Fibroblast of lung (primary cell): ENCODE results near the gene PNPLA8. TPM values are rescaled to one million over a fixed set of nuclear protein-coding genes. Genes with fewer than 3 reads are reported as not detected.
A peak's percentile ranks its signal among the peaks of the same experiment; 100 is the strongest.

Source experiments
- DNase-seq, 2 donors: peaks; one replicate each; pipeline versions ENCODE4 v3.0.0 to v3.0.0-alpha.2; 2010; ENCODE audit warnings: low read depth in 2 of 2
- H2AFZ ChIP-seq: 2 replicates; pipeline ENCODE4 v1.5.1; 2012; ENCODE audit warnings: low read length, control low read depth, inconsistent platforms
- H3K27ac ChIP-seq: 2 replicates; pipeline ENCODE4 v1.5.1; 2011; ENCODE audit warnings: low read length, control low read depth; ENCODE audit not compliant: insufficient read depth
- H3K27me3 ChIP-seq: 2 replicates; pipeline ENCODE4 v1.5.1; 2011; ENCODE audit warnings: mild to moderate bottlenecking, low read length; ENCODE audit not compliant: control insufficient read depth, insufficient read depth
- H3K36me3 ChIP-seq: 2 replicates; pipeline ENCODE4 v1.5.1; 2011; ENCODE audit warnings: low read length; ENCODE audit not compliant: control insufficient read depth, insufficient read depth
- H3K4me1 ChIP-seq: 2 replicates; pipeline ENCODE4 v1.5.1; 2011; ENCODE audit warnings: low read length; ENCODE audit not compliant: control insufficient read depth, insufficient read depth; ENCODE audit errors: extremely low read depth
- H3K4me2 ChIP-seq: 2 replicates; pipeline ENCODE4 v1.5.1; 2011; ENCODE audit warnings: low read length, control low read depth; ENCODE audit not compliant: insufficient read depth; ENCODE audit errors: extremely low read depth
- H3K4me3 ChIP-seq, 4 experiments: fragments of 200-600 bp in 1 of 4; sonication (generic) in 1 of 4; replicated peaks in 1 of 4; 2 replicates each; pipeline ENCODE4 v1.5.1; 2011 to 2016; ENCODE audit warnings: low read length in 4 of 4, low read depth in 3 of 4, mild to moderate bottlenecking in 3 of 4, control low read depth in 2 of 4, inconsistent platforms in 1 of 4, mixed read lengths in 1 of 4; ENCODE audit not compliant: insufficient read depth in 1 of 4; ENCODE audit errors: control extremely low read depth in 1 of 4
- H3K79me2 ChIP-seq: 2 replicates; pipeline ENCODE4 v1.5.1; 2012; ENCODE audit warnings: mild to moderate bottlenecking, low read length, inconsistent platforms; ENCODE audit not compliant: control insufficient read depth, insufficient read depth
- H3K9ac ChIP-seq: 2 replicates; pipeline ENCODE4 v1.5.1; 2011; ENCODE audit warnings: mild to moderate bottlenecking, low read length, control low read depth; ENCODE audit not compliant: insufficient read depth
- H3K9me3 ChIP-seq: 2 replicates; pipeline ENCODE4 v1.5.1; 2012; ENCODE audit warnings: low read depth, low read length; ENCODE audit not compliant: control insufficient read depth, insufficient read depth
- H4K20me1 ChIP-seq: 2 replicates; pipeline ENCODE4 v1.5.1; 2011; ENCODE audit warnings: low read length; ENCODE audit not compliant: control insufficient read depth, insufficient read depth; ENCODE audit errors: extremely low read depth
- EZH2 ChIP-seq: IDR thresholded peaks from 2 replicates; pipeline ENCODE4 v1.5.1; 2012; ENCODE audit warnings: low read length, control low read depth, mild to moderate bottlenecking; ENCODE audit errors: missing control alignments
- polyA plus RNA-seq, 2 donors: library from polyadenylated mRNA; depleted of rRNA in 1 of 2; stranded (reverse) in 1 of 2; unstranded in 1 of 2; fragments of >200 nt; gene quantifications; 2 replicates each; pipeline ENCODE4 v1.2.1, GENCODE V29; 2011 to 2012; ENCODE audit warnings: missing spikeins in 1 of 2
- total RNA-seq: library from RNA; depleted of rRNA; stranded (reverse); fragments of >200 nt; gene quantifications from 2 replicates; pipeline ENCODE4 v1.2.1, GENCODE V29; 2014
- TF ChIP-seq, protein P1 (sequence below), 2 donors: IDR thresholded peaks in 1 of 2; conservative IDR thresholded peaks in 1 of 2; 1 replicate in 1 of 2; 2 replicates in 1 of 2; pipeline ENCODE4 v1.5.1; 2011 to 2012; ENCODE audit warnings: low read length in 2 of 2, control low read depth in 1 of 2, inconsistent platforms in 1 of 2, low read depth in 1 of 2, mild to moderate bottlenecking in 1 of 2

PNPLA8 gene
- total and polyA plus RNA-seq, 2 donors (not counting 1 experiment from before 2014, with no cell fraction given) = 27.9 to 36.7 TPM

DNA sequence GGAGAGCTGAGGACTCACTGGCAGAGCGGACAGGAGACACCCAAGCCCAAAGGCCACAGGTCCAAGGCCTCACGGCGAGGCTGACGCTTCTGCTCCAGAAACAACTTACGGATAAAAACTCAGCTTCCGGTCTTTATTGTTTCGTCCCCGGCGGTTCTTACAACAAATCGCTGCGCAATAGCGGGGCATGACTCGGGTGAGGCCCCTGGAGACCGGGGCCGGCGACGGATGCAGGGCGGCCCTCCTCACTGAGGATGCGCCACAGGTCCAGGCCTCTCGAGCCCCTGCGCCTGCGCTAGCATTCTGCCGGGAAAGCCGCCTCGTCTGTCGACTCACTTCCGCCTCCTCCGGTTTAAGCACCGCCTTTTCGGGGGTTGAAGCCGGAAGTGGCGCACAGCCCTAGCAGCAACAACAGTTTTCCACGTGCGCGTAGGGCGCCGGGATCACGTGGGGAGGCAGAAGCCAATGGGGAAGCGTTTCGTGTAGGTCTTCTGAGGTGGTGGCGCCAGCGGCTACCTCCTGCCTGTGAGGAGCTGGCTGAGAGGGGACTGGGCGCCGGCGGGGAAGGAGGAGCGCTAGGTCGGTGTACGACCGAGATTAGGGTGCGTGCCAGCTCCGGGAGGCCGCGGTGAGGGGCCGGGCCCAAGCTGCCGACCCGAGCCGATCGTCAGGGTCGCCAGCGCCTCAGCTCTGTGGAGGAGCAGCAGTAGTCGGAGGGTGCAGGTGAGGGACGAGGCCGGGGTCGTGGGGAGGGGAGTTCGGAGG lies 43.6 kb upstream of the PNPLA8 start, which contains the start of the genes DNAJB9 and THAP5:
Gene DNAJB9 (plus strand): TSS at position 494 of the 765 bp plus-strand sequence. CDS start 1,853 bp downstream, outside the sequence.
Gene THAP5 (minus strand): TSS at position 326 of the 765 bp plus-strand sequence. CDS start 137 bp downstream, at position 189.
- Histone ChIP-seq H3K36me3 (no peaks in the 10 kb centered on the region), H3K27ac (peak within 1 kb of the TSS; percentile 100), H3K9ac (peak within 1 kb of the TSS; percentile 98), H3K4me3 (peak within 1 kb of the TSS; percentile 80 to 98 (median 96)), H4K20me1 (no peaks in the 10 kb centered on the region), H3K9me3 (no peaks in the 10 kb centered on the region), H3K27me3 (no peaks in the 10 kb centered on the region), H3K79me2 (peaks cover 39% of the 10 kb centered on the region), H3K4me2 (peak within 1 kb of the TSS; percentile 96), H3K4me1 (no peaks in the 10 kb centered on the region), H2AFZ (peak within 1 kb of the TSS; percentile 97)
- DNase-seq = peak; percentile 99 to 100
- no peak for TF ChIP-seq EZH2
- TF ChIP-seq, protein P1, sequence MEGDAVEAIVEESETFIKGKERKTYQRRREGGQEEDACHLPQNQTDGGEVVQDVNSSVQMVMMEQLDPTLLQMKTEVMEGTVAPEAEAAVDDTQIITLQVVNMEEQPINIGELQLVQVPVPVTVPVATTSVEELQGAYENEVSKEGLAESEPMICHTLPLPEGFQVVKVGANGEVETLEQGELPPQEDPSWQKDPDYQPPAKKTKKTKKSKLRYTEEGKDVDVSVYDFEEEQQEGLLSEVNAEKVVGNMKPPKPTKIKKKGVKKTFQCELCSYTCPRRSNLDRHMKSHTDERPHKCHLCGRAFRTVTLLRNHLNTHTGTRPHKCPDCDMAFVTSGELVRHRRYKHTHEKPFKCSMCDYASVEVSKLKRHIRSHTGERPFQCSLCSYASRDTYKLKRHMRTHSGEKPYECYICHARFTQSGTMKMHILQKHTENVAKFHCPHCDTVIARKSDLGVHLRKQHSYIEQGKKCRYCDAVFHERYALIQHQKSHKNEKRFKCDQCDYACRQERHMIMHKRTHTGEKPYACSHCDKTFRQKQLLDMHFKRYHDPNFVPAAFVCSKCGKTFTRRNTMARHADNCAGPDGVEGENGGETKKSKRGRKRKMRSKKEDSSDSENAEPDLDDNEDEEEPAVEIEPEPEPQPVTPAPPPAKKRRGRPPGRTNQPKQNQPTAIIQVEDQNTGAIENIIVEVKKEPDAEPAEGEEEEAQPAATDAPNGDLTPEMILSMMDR (conservative IDR thresholded peaks at IDR 0.05 in 1 of 2, IDR thresholded peaks at IDR 0.05 in 1 of 2; ENCODE audit: low read depth in 1 of 2, low read length in 2 of 2) = no peak

DNA sequence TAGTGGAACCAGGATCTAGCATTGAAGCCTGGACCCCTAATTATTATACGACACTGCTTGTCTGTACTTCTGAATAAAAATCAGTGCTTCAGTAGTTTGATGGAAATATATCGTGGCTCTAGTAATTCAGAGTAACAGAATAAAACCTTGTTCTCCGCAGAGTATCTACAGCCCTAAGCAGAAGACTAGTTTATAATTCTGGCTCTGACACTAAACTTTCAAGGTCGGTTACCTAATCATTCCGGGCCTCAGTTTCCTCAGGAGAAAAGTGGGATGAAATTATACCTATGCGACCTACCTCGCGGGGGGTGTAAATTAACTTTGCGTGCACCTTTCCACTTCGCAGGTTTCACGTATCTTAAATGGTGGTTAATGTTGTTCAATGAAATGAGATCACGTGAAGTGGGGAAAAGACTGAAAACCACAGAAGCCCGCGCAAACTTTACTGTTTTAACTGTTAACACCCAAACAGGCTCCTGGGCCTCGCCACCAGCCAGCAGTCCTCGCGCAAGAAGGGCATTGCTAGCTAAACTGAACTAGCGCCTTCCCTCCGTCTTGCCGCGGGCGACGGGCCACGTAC lies 43.0 kb upstream of the PNPLA8 start:
- Histone ChIP-seq H4K20me1 (no peaks in the 10 kb centered on the region), H3K4me1 (no peaks in the 10 kb centered on the region), H3K9ac (peak overlapping the region; percentile 98), H3K36me3 (no peaks in the 10 kb centered on the region), H2AFZ (peak overlapping the region; percentile 86), H3K27me3 (no peaks in the 10 kb centered on the region), H3K9me3 (no peaks in the 10 kb centered on the region), H3K27ac (peak overlapping the region; percentile 100), H3K4me3 (peak overlapping the region; percentile 80 to 98 (median 96)), H3K4me2 (peak overlapping the region; percentile 96), H3K79me2 (peaks cover 39% of the 10 kb centered on the region)
- no peak for TF ChIP-seq EZH2
- TF ChIP-seq, protein P1 (conservative IDR thresholded peaks at IDR 0.05 in 1 of 2, IDR thresholded peaks at IDR 0.05 in 1 of 2; ENCODE audit: low read depth in 1 of 2, low read length in 2 of 2) = no peak
- DNase-seq = no peak

DNA sequence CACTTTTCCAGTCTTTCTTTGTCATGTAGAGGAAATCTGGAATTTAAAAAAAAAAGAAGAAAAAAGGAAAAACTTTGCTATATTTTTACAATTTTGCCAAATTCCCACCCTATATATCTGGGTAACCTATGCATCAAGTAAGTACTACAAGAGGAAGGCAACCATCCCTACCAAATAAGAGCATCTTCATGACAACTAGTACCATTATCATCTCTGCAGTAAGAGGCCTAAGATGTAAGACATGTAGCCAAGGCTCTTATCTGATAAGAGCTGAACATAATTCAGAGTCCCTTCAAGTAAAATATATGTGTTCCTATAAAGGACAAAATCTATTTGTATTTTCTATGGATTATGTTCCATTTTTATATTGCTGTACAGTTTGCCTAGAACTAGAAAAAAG lies 40.1 kb upstream of the PNPLA8 start:
- no peak overlapping the region for H3K9ac ChIP-seq
- no peaks in the 10 kb centered on the region for H3K9me3 ChIP-seq
- H3K36me3 ChIP-seq = no peaks in the 10 kb centered on the region
- no peaks in the 10 kb centered on the region for H4K20me1 ChIP-seq
- H2AFZ ChIP-seq = no peak overlapping the region
- peaks cover 32% of the 10 kb centered on the region for H3K79me2 ChIP-seq
- no peaks in the 10 kb centered on the region for H3K4me1 ChIP-seq
- H3K27me3 ChIP-seq = no peaks in the 10 kb centered on the region
- H3K4me3 ChIP-seq = no peak overlapping the region
- no peak overlapping the region for H3K27ac ChIP-seq
- TF ChIP-seq EZH2 = no peak
- TF ChIP-seq, protein P1 (conservative IDR thresholded peaks at IDR 0.05 in 1 of 2, IDR thresholded peaks at IDR 0.05 in 1 of 2; ENCODE audit: low read depth in 1 of 2, low read length in 2 of 2) = no peak
- no peak for DNase-seq
- H3K4me2 ChIP-seq = no peak overlapping the region
